Left lung (tissue), 10 donors: Measurements from ENCODE around the gene CD34. TPM values are rescaled to one million over a fixed set of nuclear protein-coding genes. Genes with fewer than 3 reads are reported as not detected.
A peak's percentile ranks its signal among the peaks of the same experiment; 100 is the strongest.

Source experiments
- ATAC-seq: fragments of 200-7000 bp; cut with Tn5 transposase; one replicate; pipeline ENCODE4 v1.9.1; 2020; ENCODE audit warnings: moderate library complexity
- DNase-seq, 4 donors: peaks; one replicate each; pipeline ENCODE4 v3.0.0-alpha.2; 2013 to 2020
- H3K27ac ChIP-seq, 2 donors: fragments of 200-600 bp; sonication (generic) in 1 of 2; one replicate each; pipeline versions ENCODE4 v1.5.0 to v1.8.0; 2020 to 2021
- H3K27me3 ChIP-seq, 2 donors: fragments of 200-600 bp; sonication (generic) in 1 of 2; one replicate each; pipeline versions ENCODE4 v1.5.0 to v1.8.0; 2020 to 2021
- H3K36me3 ChIP-seq, 2 donors: fragments of 200-600 bp; sonication (generic) in 1 of 2; one replicate each; pipeline versions ENCODE4 v1.5.0 to v1.8.0; 2020 to 2021
- H3K4me1 ChIP-seq, 2 donors: fragments of 200-600 bp; one replicate each; pipeline ENCODE4 v1.8.0; 2021
- H3K4me3 ChIP-seq, 2 donors: fragments of 200-600 bp; sonication (generic) in 1 of 2; one replicate each; pipeline versions ENCODE4 v1.5.0 to v1.8.0; 2020 to 2021; ENCODE audit warnings: mild to moderate bottlenecking in 1 of 2
- H3K9me3 ChIP-seq, 2 donors: fragments of 200-600 bp; sonication (generic) in 1 of 2; one replicate each; pipeline versions ENCODE4 v1.5.0 to v1.8.0; 2020 to 2021
- CTCF ChIP-seq, 2 donors: fragments of 200-600 bp; sonication (generic) in 1 of 2; IDR thresholded peaks; one replicate each; pipeline versions ENCODE4 v1.5.0 to v1.8.0; 2021; ENCODE audit warnings: antibody characterized with exemption in 2 of 2
- intact Hi-C, 2 donors: fragments of 100-400 bp; cut with DNase I; formaldehyde crosslinking; loops; one replicate each; pipeline versions ENCODE4 v1.11.2 to v1.14.2; 2022
- polyA plus RNA-seq, 6 donors: library from polyadenylated mRNA; unstranded; fragments of 120-200 nt; gene quantifications; one replicate each; pipeline ENCODE4 v1.2.1, GENCODE V29; 2013; ENCODE audit not compliant: insufficient read length in 6 of 6
- total RNA-seq, 2 donors: library from RNA; stranded (reverse); fragmentation: NEBNext Ultra II Directional; extraction: Animal tissue kit (Norgen Biotek cat#: 25700); gene quantifications; one replicate each; pipeline ENCODE4 v1.2.1, GENCODE V29; 2021
- donor health status: DM: no; HTN: yes; CAD: no.
- donor health status: DM: no; HTN: no; CAD: no.

The CD34 gene
- total and polyA plus RNA-seq, 8 donors, result 40.8 to 160 (median 137) TPM

- H3K36me3 ChIP-seq, result no peaks in the 10 kb centered on the region
- H3K27ac ChIP-seq, result no peak overlapping the region
- H3K9me3 ChIP-seq, result no peaks in the 10 kb centered on the region
- peaks cover 0 to 2% of the 10 kb centered on the region in 2 donors for H3K27me3 ChIP-seq
- DNase-seq (no peak), ATAC-seq (no peak)
- H3K4me3 ChIP-seq, result no peak overlapping the region
- H3K4me1 ChIP-seq, result peaks cover 0 to 9% of the 10 kb centered on the region in 2 donors
- intact Hi-C loops, result no loop called here
- TF ChIP-seq CTCF (IDR thresholded peaks at IDR 0.05), result no peak
These were observed 42.0 kb upstream of the CD34 start for GRCh38 chr1:207952617-207953542.

- H3K27ac ChIP-seq, result no peak overlapping the region
- H3K36me3 ChIP-seq, result no peaks in the 10 kb centered on the region
- H3K4me1 ChIP-seq, result peaks cover 0 to 9% of the 10 kb centered on the region in 2 donors
- TF ChIP-seq CTCF (IDR thresholded peaks at IDR 0.05), result no peak
- no peak overlapping the region for H3K4me3 ChIP-seq
- intact Hi-C loops, result no loop called here
- DNase-seq (no peak), ATAC-seq (no peak)
- H3K9me3 ChIP-seq, result no peaks in the 10 kb centered on the region
- no peaks in the 10 kb centered on the region for H3K27me3 ChIP-seq
These were observed 40.7 kb upstream of the CD34 start for GRCh38 chr1:207951652-207952051.

GRCh38 chr1:207950750-207951149 lies 39.8 kb upstream of the CD34 start:
- no peak for TF ChIP-seq CTCF (IDR thresholded peaks at IDR 0.05)
- DNase-seq, result no peak
- Histone ChIP-seq H3K9me3 (no peaks in the 10 kb centered on the region), H3K27me3 (no peaks in the 10 kb centered on the region), H3K4me1 (peaks cover 0 to 9% of the 10 kb centered on the region in 2 donors), H3K27ac (no peak overlapping the region), H3K36me3 (no peaks in the 10 kb centered on the region), H3K4me3 (no peak overlapping the region)
- intact Hi-C loops, result no loop called here
- no peak for ATAC-seq

- Histone ChIP-seq H3K4me1 (peaks cover 0 to 9% of the 10 kb centered on the region in 2 donors), H3K36me3 (no peaks in the 10 kb centered on the region), H3K9me3 (no peaks in the 10 kb centered on the region), H3K27ac (peak overlapping the region in 1 of 2 donors; percentile 16), H3K27me3 (no peaks in the 10 kb centered on the region), H3K4me3 (no peak overlapping the region)
- no peak for TF ChIP-seq CTCF (IDR thresholded peaks at IDR 0.05)
- ATAC-seq, result no peak
- intact Hi-C loops, result no loop called here
- DNase-seq, result no peak
These were observed 38.8 kb upstream of the CD34 start for GRCh38 chr1:207949571-207950195.
